Natural killer cell (primary cell): Measurements from ENCODE around the gene MRS2. TPM values are rescaled to one million over a fixed set of nuclear protein-coding genes. Genes with fewer than 3 reads are reported as not detected.

Experiments
- ATAC-seq, 3 donors: fragments of 150-1000 bp in 2 of 3; fragments of 200-7000 bp in 1 of 3; cut with Tn5 transposase; 1 replicate in 1 of 3; 2 replicates in 2 of 3; pipeline ENCODE4 v1.10.0; 2021; ENCODE audit warnings: mild to moderate bottlenecking in 2 of 3, moderate library complexity in 2 of 3
- DNase-seq, 2 donors: peaks; one replicate each; pipeline versions ENCODE4 v3.0.0 to v3.0.0-alpha.2; 2013 to 2021; ENCODE audit warnings: mixed read lengths in 1 of 2
- H3K27ac ChIP-seq: one replicate; pipeline ENCODE4 v1.5.1; 2013; ENCODE audit warnings: mild to moderate bottlenecking, low read length
- H3K27me3 ChIP-seq: one replicate; pipeline ENCODE4 v1.6.1; 2013; ENCODE audit warnings: low read length; ENCODE audit not compliant: control insufficient read depth, insufficient read depth
- H3K36me3 ChIP-seq: one replicate; pipeline ENCODE4 v1.6.1; 2013; ENCODE audit warnings: low read length; ENCODE audit not compliant: control insufficient read depth, insufficient read depth
- H3K4me1 ChIP-seq: one replicate; pipeline ENCODE4 v1.6.1; 2013; ENCODE audit warnings: low read length; ENCODE audit not compliant: control insufficient read depth, insufficient read depth
- H3K4me3 ChIP-seq: one replicate; pipeline ENCODE4 v1.5.1; 2013; ENCODE audit warnings: low read length
- H3K9me3 ChIP-seq: one replicate; pipeline ENCODE4 v1.6.1; 2013; ENCODE audit warnings: low read length; ENCODE audit not compliant: control insufficient read depth, insufficient read depth
- H3K27ac Mint-ChIP-seq, 2 donors: one replicate each; pipeline ENCODE4 v1.8.0; 2022; ENCODE audit warnings: mild to moderate bottlenecking in 2 of 2, mixed read lengths in 2 of 2, moderate library complexity in 1 of 2
- H3K27me3 Mint-ChIP-seq, 2 donors: one replicate each; pipeline ENCODE4 v1.8.0; 2022; ENCODE audit warnings: low read depth in 2 of 2, mixed read lengths in 2 of 2
- H3K36me3 Mint-ChIP-seq: one replicate; pipeline ENCODE4 v1.8.0; 2022; ENCODE audit warnings: mixed read lengths
- H3K4me1 Mint-ChIP-seq, 2 donors: one replicate each; pipeline ENCODE4 v1.8.0; 2022; ENCODE audit warnings: mixed read lengths in 2 of 2
- H3K4me3 Mint-ChIP-seq: one replicate; pipeline ENCODE4 v1.8.0; 2022; ENCODE audit warnings: mild to moderate bottlenecking, moderate library complexity, mixed read lengths
- H3K9me3 Mint-ChIP-seq, 2 donors: one replicate each; pipeline ENCODE4 v1.8.0; 2022; ENCODE audit warnings: mixed read lengths in 2 of 2
- WGBS: methylation state at CpG from one replicate; pipeline ENCODE4 v1.1.7; 2013; ENCODE audit warnings: missing lambda C conversion rate; ENCODE audit not compliant: insufficient coverage; 5-methylcytosine and 5-hydroxymethylcytosine counted together
- intact Hi-C: fragments of 100-400 bp; cut with micrococcal nuclease; formaldehyde crosslinking; loops from one replicate; pipeline ENCODE4 v1.14.2; 2022
- total RNA-seq, 4 donors: library from RNA; stranded (reverse); fragments of 120-200 nt in 1 of 4; gene quantifications; one replicate each; pipeline versions ENCODE4 v1.2.3 to v1.2.4, GENCODE V29; 2013 to 2022
- TF ChIP-seq, protein P1 (sequence below): fragments of 200-600 bp; IDR thresholded peaks from one replicate; pipeline ENCODE4 v1.8.0; 2022; ENCODE audit warnings: antibody characterized with exemption

Gene MRS2
- total RNA-seq, 3 donors from 2014 or later (not counting 1 experiment from before 2014, with no cell fraction given) = 9.0 to 12.8 (median 10.8) TPM

GRCh38 chr6:24403501-24403824 lies 727 bp downstream of the MRS2 start:
- Mint-ChIP-seq H3K36me3 (no peaks in the 10 kb centered on the region), H3K9me3 (no peaks in the 10 kb centered on the region), H3K27me3 (peaks cover 13 to 22% of the 10 kb centered on the region in 2 donors), H3K27ac (peak overlapping the region; percentile 84 to 87), H3K4me3 (peak overlapping the region; percentile 98), H3K4me1 (peaks cover 18% of the 10 kb centered on the region in 2 donors)
- no peak overlapping the region for H3K27ac ChIP-seq
- no peaks in the 10 kb centered on the region for H3K27me3 ChIP-seq
- H3K9me3 ChIP-seq = no peaks in the 10 kb centered on the region
- H3K4me3 ChIP-seq = peak overlapping the region; percentile 74
- peaks cover 10% of the 10 kb centered on the region for H3K4me1 ChIP-seq
- ATAC-seq (no peak), DNase-seq (no peak)
- intact Hi-C loops = no loop called here
- WGBS = 13% methylated on average over 12 of the region's 12 CpGs
- TF ChIP-seq, protein P1, sequence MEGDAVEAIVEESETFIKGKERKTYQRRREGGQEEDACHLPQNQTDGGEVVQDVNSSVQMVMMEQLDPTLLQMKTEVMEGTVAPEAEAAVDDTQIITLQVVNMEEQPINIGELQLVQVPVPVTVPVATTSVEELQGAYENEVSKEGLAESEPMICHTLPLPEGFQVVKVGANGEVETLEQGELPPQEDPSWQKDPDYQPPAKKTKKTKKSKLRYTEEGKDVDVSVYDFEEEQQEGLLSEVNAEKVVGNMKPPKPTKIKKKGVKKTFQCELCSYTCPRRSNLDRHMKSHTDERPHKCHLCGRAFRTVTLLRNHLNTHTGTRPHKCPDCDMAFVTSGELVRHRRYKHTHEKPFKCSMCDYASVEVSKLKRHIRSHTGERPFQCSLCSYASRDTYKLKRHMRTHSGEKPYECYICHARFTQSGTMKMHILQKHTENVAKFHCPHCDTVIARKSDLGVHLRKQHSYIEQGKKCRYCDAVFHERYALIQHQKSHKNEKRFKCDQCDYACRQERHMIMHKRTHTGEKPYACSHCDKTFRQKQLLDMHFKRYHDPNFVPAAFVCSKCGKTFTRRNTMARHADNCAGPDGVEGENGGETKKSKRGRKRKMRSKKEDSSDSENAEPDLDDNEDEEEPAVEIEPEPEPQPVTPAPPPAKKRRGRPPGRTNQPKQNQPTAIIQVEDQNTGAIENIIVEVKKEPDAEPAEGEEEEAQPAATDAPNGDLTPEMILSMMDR = no peak
- peaks cover 15% of the 10 kb centered on the region for H3K36me3 ChIP-seq

DNA sequence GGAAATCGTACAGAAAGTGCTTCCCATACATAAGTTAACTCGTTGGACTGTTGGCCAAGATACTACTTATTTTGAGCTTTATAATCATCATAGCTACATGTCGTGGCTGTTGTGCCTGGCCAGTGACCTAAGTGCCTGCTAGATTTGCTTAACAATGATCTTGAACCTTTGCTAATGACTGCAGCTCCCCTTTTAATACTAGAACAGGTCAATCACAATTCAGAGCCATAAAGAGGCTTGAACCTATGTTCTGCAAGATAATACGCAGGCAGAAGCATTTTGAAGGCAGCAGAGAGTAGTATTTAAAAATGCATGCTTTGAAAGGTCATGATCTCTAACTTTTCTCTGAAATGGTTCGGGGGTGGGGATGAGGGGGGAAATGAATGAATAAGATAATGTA lies 2.5 kb downstream of the MRS2 start:
- Histone ChIP-seq H3K36me3 (peaks cover 27% of the 10 kb centered on the region), H3K27me3 (no peaks in the 10 kb centered on the region), H3K27ac (no peak overlapping the region), H3K9me3 (no peaks in the 10 kb centered on the region), H3K4me1 (peaks cover 10% of the 10 kb centered on the region), H3K4me3 (no peak overlapping the region)
- intact Hi-C loops = no loop called here
- Mint-ChIP-seq H3K27me3 (peaks cover 0 to 10% of the 10 kb centered on the region in 2 donors), H3K4me1 (peaks cover 18% of the 10 kb centered on the region in 2 donors), H3K4me3 (peak overlapping the region; percentile 6), H3K27ac (peak overlapping the region in 1 of 2 donors; percentile 13), H3K9me3 (no peaks in the 10 kb centered on the region), H3K36me3 (no peaks in the 10 kb centered on the region)
- no peak for DNase-seq
- 94% methylated on average over 5 of the region's 5 CpGs for WGBS
- ATAC-seq = no peak
- TF ChIP-seq, protein P1 = no peak

- Histone ChIP-seq H3K4me3 (no peak overlapping the region), H3K27ac (no peak overlapping the region), H3K36me3 (peaks cover 50% of the 10 kb centered on the region), H3K4me1 (peaks cover 2% of the 10 kb centered on the region), H3K27me3 (no peaks in the 10 kb centered on the region), H3K9me3 (no peaks in the 10 kb centered on the region)
- WGBS = 89% methylated on average over 2 of the region's 2 CpGs
- no peak overlapping the region for H3K27ac Mint-ChIP-seq
- DNase-seq = no peak
- peaks cover 9 to 15% of the 10 kb centered on the region in 2 donors for H3K4me1 Mint-ChIP-seq
- no peak for ATAC-seq
- H3K4me3 Mint-ChIP-seq = no peak overlapping the region
- H3K27me3 Mint-ChIP-seq = no peaks in the 10 kb centered on the region
- H3K9me3 Mint-ChIP-seq = no peaks in the 10 kb centered on the region
- intact Hi-C loops = no loop called here
- H3K36me3 Mint-ChIP-seq = peaks cover 16% of the 10 kb centered on the region
- TF ChIP-seq, protein P1 = no peak
Observed at GRCh38 chr6:24408719-24409410, 6.1 kb downstream of the MRS2 start.

- Histone ChIP-seq H3K4me3 (no peak overlapping the region), H3K27ac (no peak overlapping the region), H3K4me1 (no peaks in the 10 kb centered on the region), H3K9me3 (no peaks in the 10 kb centered on the region), H3K27me3 (no peaks in the 10 kb centered on the region), H3K36me3 (peaks cover 59% of the 10 kb centered on the region)
- Mint-ChIP-seq H3K27ac (no peak overlapping the region), H3K9me3 (no peaks in the 10 kb centered on the region), H3K4me3 (no peak overlapping the region), H3K36me3 (peaks cover 16% of the 10 kb centered on the region), H3K27me3 (no peaks in the 10 kb centered on the region), H3K4me1 (peaks cover 0 to 6% of the 10 kb centered on the region in 2 donors)
- TF ChIP-seq, protein P1 = no peak
- intact Hi-C loops = no loop called here
- no peak for ATAC-seq
- no peak for DNase-seq
- 90% methylated on average over 2 of the region's 3 CpGs for WGBS
Observed at GRCh38 chr6:24410622-24411021, 7.9 kb downstream of the MRS2 start.
